ENCODE results near the gene TCHP.
A peak's percentile ranks its signal among the peaks of the same experiment; 100 is the strongest.

Gene TCHP

DNA sequence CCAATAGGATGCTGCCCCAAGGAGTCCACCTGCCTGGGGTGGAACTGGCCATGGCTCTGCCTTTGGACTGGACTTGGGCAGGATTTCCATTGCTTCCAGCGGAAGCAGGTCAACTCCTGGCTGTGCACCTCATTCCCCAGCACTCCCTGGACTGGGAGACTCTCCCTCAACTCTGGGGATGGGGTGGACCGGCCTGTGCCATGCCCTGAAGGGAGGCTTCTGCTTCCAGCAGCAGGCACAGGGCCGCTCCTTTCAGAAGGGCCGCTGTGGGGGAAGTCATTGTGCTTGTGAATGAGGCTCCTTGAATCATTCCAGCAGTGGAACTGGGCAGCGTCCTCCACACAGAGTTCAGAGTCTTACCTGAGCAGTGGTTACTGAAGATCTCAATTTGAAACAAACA, 23.0 kb downstream of the TCHP start:
- TF ChIP-seq, protein P1, sequence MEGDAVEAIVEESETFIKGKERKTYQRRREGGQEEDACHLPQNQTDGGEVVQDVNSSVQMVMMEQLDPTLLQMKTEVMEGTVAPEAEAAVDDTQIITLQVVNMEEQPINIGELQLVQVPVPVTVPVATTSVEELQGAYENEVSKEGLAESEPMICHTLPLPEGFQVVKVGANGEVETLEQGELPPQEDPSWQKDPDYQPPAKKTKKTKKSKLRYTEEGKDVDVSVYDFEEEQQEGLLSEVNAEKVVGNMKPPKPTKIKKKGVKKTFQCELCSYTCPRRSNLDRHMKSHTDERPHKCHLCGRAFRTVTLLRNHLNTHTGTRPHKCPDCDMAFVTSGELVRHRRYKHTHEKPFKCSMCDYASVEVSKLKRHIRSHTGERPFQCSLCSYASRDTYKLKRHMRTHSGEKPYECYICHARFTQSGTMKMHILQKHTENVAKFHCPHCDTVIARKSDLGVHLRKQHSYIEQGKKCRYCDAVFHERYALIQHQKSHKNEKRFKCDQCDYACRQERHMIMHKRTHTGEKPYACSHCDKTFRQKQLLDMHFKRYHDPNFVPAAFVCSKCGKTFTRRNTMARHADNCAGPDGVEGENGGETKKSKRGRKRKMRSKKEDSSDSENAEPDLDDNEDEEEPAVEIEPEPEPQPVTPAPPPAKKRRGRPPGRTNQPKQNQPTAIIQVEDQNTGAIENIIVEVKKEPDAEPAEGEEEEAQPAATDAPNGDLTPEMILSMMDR (IDR thresholded peaks at IDR 0.05; ENCODE audit: low read depth, low read length): no peak
- no peak for DNase-seq (ENCODE audit: extremely low read depth, low read depth)

DNA sequence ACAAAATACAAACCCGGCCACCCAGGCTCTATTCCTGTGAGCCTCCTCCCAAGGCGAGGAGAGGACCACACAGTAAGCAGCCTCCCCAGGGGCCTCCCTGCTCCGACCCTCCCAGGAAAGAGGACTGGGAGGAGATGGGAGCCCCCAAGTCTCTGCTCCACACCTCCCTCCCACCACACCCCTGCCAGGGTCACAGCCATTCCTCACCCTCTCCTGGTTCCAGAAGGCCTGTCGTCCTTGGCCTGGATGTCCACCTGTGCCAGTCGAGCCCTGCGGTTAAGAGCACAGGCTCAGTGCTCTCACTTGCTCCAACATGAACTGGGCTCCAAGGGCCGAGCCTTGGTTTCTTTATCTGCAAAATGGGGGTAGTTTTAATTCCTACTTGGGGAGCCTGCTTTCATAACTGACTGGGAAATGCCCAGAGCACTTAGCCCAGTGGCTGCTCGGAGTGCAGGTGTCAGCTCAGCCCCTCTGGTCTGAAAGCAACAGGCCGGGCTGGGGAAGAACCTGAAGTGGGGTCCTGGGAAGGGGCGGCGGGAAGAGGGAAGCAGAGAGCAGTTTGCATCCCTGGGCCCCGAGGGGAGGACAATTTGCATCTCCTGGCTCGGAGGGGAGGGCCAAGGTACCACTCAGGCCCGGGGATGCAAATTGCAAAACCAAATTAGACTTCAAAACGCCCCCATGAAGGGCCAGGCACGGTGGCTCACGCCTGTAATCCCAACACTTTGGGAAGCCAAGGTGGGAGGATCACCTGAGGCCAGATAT, 23.6 kb downstream of the TCHP start:
- DNase-seq (ENCODE audit: extremely low read depth, low read depth): no peak
- TF ChIP-seq, protein P1 (IDR thresholded peaks at IDR 0.05; ENCODE audit: low read depth, low read length): no peak

DNA sequence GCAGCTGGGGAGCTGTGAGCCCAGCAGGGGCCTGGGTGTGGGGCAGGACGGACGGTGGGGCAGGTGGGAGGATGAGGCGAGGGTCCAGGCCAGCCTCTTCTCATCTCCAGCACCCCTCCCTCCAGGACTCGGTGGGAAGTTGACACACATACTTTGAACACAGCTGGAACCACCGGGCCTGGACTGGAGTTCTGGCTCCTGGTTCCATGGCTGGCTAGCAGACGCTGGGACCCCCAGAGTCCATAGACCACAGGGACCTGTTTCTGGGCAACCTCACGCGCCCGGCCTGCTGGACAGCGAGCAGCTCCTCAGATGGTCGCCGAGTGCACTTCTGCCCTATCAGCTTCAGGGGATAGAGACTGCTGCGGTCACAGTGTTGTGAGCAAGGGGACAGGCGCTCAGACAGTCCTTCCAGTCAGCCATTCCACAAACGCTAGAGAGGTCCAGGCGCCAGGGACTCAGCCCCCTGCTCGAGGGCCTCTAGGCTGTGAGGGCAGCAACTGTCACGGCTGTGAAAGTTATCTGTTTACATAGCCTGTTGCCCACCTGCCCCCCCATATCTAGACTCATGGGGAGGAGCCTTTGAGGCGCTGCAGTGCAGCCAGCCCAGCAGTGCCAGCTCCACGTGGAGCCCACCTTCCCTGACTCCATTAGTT, 25.2 kb downstream of the TCHP start:
- DNase-seq (ENCODE audit: extremely low read depth, low read depth): no peak
- TF ChIP-seq, protein P1 (IDR thresholded peaks at IDR 0.05; ENCODE audit: low read depth, low read length): no peak

DNA sequence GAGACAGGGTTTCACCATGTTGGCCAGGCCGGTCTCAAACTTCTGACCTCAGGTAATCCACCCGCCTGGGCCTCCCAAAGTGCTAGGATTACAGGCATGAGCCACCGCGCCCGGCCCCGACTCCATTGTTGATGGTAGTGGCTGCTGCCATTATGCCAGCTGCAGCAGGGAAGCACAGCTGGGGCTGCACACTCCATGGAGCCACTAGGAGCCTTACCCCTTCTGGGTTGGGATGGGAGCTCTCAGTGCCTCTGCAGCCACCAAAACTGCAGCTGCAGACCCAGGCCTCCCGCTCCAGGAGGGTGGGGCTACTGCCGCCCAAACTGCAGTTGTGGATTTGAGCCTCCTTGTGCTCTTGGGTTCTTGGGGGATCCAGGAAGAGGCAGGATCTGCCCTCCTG, 25.9 kb downstream of the TCHP start:
- DNase-seq (ENCODE audit: extremely low read depth, low read depth): no peak
- TF ChIP-seq, protein P1 (IDR thresholded peaks at IDR 0.05; ENCODE audit: low read depth, low read length): no peak

DNA sequence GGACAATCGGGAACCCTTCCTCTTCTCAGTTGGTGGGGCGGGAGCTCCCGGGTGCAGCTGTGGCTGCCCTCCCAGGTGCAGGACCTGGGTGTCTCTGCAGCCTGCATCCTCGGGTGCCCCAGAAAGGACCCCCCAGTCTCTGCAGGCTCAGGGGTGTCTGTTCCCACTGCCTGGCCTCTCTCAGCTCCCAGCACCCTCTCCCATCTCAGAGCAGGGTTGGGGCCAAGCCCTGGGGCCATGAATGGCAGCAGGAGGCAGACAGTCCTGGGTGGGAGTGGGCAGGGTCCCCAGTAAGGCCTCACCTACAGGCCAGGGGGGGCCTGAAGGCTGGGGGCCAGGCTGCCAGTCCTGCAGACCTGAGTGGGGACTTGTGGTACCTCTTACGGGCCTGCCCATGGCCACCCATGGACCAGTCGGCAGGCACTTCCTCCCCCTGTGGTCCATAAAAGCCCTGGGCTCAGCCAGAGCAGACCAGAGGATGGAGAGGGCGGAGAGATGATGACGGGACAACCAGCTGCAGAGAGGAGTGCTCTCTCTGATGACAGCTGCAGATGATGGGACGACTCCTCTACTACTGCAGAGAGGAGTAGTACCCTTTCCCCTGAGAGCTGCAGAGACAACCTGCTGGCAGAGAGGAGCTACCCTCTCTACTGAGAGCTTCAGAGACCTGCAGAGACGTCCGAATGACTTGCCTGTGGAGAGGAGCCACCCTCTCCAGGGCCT, 26.6 kb downstream of the TCHP start:
- no peak for DNase-seq (ENCODE audit: extremely low read depth, low read depth)
- TF ChIP-seq, protein P1 (IDR thresholded peaks at IDR 0.05; ENCODE audit: low read depth, low read length): no peak

DNA sequence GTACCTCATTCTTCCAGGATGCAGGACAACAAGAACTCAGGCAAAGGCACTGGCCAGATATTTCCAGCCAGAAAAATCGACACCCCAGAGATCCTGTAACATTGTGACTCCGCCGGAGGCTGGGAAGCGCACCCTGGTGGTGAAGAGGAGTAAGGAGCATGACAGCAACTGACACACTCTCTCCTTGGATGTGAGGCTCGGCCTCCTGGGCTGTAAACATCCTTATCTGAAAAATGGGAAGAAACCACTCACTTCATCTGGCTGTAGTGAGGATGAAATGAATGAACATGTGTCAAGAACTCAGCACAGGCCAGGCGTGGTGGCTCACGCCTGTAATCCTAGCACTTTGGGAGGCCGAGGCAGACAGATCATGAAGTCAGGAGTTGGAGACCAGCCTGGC, 27.5 kb downstream of the TCHP start:
- no peak for DNase-seq (ENCODE audit: extremely low read depth, low read depth)

More for the DNA sequence above, 27.5 kb downstream of the TCHP start:
- TF ChIP-seq, protein P1 (IDR thresholded peaks at IDR 0.05; ENCODE audit: low read depth, low read length): peak; percentile 76
